HG02870 (cell line): ENCODE results near the gene GALE.
A peak's percentile ranks its signal among the peaks of the same experiment; 100 is the strongest.
"Not testable (repeated sequence)": the region's sequence is repeated elsewhere in the genome, so short reads cannot be mapped to it uniquely, and the experiment has no call there.

ENCODE experiments used
- ATAC-seq: cut with Tn5 transposase; IDR thresholded peaks from one replicate; pipeline ENCODE4 v1.9.1; 2021; ENCODE audit warnings: mild to moderate bottlenecking, moderate library complexity; ENCODE audit not compliant: unreplicated experiment

The GALE gene

DNA sequence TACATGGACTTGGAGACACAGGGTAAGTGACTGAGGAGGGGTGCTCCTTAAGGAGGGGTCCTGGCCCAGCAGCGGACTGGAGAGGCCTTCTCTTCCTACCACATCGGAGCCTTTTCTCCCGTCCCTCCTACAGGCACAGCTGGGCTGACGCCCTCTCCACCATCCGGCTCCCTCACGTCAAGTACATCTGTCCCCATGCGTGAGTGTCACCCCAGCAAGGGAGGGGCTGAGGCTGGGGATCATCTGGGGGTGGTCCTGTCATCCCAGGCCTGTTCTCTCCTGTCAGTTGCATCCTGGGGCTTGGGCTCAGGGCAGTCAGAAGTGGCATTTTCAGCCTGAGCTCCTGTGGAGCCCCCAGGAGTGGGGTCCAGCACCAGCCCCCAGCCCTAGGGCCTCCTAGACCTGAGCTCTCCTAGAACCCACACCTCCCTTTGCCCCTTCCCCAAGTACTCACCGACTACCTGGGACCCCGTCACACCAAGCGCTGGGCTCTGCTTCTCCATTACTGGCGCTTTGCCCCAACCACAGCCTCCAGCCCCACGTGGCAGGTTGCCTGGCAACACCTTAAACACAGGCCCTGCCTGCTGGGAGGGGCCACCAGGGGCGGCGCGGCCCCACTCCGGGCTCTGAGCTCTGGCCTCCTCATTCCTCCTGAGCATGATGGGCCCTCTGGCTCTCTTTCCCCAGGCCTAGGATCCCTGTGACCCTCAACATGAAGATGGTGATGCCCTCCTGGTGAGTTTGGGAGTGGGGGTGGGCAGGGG lies 7.4 kb downstream of the GALE start:
- no peak for ATAC-seq

- ATAC-seq, result no peak
Measured at GRCh38 chr1:23792151-23792945, 8.2 kb downstream of the GALE start.

DNA sequence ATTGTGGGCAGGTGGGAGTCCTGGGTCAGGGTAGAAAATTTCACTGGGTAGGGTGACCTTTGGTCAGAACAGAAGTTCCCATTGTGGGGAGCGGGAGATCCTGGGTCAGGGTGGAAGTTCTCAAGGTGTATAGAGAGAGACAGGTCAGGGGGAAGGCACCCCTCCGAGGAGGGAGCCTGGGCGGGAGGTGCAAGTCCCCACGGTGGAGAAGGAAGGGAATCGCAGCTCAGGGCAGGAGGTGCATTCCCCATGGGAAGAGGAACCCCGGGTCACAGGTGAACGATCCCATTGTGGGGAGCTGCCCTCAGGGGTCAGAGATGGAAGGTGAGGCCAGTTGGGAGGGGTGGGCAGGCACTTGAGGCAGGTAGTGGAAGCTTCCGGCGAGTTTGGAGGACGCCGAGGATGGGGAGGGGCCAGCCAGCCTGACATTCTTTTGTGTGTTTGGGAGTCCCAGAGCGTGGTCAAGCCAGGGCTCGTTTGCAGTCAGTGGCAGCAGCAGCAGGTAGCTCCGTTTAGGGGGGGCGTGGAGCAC lies 9.0 kb downstream of the GALE start:
- ATAC-seq, result no peak

DNA sequence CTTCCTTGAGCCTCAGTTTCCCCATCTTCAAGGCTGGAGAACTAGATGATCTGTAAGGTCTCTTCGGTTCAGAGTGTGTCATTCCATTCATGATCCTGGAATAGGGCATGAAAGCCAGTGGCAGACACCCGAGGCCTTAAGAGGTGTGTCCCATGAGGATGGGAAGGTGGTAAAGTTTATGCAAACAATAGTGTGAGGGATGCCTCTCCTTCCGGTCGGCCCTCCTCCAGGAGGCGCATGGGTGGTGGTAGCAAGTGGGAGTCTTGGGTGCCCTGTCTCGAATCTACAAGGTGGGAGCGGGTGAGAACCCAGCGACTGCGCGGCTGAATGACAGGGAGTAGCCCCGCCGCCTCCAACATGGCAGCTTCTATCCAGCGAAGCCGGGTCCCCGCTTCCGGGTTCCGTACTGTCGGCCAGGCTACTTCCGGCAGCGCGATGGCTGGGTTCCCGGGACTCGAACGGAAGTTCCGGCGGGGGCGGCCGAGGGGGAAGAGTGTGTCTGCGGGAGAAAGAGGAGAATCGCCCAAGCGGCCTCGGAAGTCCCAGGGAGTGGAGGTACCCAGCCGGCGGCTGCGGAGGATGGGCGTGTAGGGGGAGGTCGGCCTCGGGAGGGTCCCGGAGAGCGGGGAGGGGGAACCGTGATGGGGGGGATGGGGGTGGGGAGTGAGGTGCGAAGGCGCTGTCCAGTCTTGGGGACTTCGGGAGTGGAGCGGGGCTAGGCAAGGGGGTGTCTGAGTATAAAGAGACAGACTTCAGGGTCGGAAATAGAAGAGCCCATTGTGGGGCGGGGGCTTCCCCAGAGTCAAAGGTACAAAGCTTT lies 9.6 kb downstream of the GALE start, which contains the start of gene LYPLA2:
Gene LYPLA2, plus strand, starts transcription at position 450 of the 820 bp plus-strand sequence. CDS start 1,538 bp downstream, outside the sequence.
- ATAC-seq, result peak; percentile 81

- ATAC-seq, result no peak
Measured at GRCh38 chr1:23788695-23789094, 11.9 kb downstream of the GALE start.

DNA sequence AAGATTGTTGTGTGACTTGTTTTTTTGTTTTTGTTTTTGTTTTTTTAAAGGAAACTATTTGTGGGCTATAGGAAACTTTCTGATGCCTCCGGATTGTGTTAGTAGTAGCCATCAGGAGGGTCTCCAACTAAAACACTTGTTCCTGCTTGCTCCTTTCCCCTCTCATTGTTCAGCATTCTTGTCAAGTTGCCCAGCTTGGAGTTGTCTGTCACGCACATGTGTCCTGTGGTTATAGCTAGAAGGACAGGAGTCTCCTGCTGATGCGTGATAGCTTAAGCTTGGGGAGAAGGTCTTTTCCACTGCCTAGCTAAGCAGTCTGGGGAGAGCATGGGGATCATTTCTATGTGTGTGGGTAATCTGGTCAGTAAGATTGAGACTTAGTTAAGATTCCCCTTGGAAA lies 12.9 kb downstream of the GALE start:
- no peak for ATAC-seq

DNA sequence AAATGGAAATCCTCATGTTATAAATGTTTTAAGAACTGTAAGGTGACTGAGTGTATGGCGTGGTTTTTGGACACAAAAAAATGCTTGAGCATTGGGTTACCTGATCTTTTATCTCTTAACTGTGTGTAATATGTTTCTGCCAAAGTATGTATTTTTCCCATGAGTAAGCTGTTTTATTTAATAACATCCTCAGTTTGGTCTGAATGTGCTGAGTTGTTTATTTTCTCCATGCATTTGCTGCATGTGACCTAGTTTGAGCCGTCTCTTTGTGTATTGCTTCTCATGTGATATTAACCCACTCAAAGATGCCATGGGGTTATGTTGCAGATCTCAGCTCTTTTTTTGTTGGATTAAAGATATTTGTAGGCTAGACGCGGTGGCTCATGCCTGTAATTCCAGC lies 15.7 kb downstream of the GALE start:
- ATAC-seq, result no peak

DNA sequence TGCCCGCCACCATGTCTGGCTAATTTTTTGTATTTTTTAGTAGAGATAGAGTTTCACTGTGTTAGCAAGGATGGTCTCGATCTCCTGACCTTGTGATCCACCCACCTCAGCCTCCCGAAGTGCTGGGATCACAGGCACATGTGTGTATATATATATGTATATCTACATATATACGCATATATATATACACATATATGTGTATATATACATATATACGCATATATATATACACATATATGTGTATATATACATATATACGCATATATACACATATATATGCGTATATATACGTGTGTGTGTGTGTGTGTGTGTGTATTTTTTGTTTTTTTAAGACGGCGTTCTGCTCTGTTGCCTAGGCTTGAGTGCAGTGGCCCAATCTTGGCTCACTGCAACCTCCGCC lies 17.4 kb downstream of the GALE start:
- ATAC-seq, result not testable (repeated sequence)

GRCh38 chr1:23779826-23780371 lies 20.7 kb downstream of the GALE start:
- ATAC-seq, result no peak

DNA sequence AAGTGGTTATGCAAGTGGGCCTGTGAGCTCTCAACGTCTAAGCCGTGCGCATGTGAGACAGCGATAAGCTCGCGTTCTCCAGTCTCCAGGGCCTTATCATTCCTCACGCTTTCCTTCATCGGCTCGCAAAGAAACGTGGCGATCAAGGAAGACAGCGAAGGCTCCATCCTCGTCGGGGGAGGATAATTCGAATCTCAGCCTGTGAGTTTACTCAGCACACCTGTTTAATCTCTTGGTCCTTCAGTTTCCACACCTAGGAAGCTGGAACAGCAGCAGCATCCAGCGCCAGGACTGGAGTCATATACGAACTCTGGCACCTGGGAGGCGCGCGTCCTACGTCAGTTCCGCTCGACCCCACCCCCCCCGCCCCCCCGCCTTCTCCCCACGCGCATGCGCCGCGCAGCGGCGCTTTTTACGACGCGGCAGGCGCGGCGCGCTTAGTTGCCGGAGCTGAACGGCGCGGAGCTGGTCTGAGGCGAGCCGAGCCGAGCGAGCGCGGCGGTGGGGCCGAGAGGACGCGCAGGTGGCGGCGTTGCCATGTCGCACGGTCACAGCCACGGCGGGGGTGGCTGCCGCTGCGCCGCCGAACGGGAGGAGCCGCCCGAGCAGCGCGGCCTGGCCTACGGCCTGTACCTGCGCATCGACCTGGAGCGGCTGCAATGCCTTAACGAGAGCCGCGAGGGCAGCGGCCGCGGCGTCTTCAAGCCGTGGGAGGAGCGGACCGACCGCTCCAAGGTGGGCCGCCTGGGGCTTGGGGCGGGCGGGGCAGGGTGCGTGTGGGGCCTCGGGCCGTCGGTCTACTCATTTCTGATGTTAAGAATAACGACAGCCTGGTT lies 22.4 kb downstream of the GALE start, which contains the start of gene PITHD1:
Gene PITHD1, plus strand, starts transcription at position 440 of the 836 bp plus-strand sequence. Its CDS starts 98 bp downstream, at position 538.
- peak; percentile 60 for ATAC-seq

DNA sequence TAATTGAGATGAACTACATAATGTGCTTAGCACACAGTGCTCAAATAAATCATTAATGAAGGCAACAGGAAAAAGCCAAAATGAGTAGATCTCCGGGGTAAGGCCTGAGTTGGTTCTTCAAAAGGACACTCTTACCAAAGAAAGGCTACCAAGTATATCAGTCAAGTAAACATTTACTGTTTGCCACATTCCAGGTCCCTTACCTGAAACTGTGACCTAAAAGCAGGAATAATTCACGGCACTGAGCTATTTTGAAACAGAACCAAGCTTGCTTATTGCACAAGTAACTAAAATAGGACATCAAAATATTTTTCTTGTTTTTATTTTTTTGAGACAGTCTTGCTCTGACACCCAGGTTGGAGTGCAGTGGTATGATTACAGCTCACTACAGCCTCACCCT lies 24.3 kb downstream of the GALE start:
- ATAC-seq, result no peak

- no peak for ATAC-seq
Measured at GRCh38 chr1:23774174-23774880, 26.2 kb downstream of the GALE start.

- no peak for ATAC-seq
Measured at GRCh38 chr1:23772854-23773242, 27.7 kb downstream of the GALE start.

GRCh38 chr1:23772049-23772853 lies 28.3 kb downstream of the GALE start:
- no peak for ATAC-seq

DNA sequence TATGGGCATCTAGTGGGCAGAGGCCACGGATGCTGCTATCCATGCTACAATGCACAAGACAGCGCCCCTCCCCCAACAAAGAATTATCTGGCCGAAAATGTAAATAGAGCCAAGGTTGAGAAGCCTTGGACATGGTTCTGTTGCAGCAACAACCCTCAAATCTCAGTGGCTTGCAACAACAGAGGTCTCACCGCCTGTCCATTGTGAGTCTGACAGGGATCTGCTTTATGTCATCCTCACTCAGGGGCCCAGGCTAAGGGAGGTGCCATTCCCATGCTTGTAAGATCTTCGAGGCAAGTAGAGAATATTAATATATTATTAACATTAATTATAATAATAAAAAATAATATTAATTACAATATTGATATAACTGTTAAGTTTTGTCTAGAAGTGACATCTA lies 31.8 kb downstream of the GALE start:
- ATAC-seq, result no peak

DNA sequence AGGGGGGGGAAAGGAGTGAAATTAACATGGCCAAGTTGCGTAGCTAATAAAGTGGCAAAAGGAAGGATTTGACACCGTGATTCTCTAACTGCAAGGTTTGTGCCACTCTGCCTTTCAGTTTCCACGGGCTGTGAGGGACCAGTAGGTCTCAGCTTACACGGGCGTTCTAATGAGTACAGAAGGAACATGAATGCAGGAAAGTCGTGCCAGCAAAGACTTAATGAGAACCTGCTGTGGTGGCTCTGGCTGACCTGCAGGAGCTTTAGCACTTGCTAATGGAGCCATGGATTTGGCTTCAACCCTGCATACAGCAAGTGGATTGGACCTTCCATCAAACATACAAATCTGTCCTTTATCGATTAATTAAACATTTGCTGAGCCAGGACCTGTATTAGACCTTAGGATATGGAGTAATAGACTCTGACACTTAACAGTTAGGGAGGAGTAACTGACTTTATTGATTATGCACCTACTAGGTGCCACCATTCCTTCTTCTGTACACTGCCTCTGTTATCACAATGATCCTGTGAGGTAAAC lies 37.4 kb downstream of the GALE start:
- ATAC-seq, result no peak

GRCh38 chr1:23759277-23759676 lies 41.3 kb downstream of the GALE start:
- ATAC-seq, result no peak

DNA sequence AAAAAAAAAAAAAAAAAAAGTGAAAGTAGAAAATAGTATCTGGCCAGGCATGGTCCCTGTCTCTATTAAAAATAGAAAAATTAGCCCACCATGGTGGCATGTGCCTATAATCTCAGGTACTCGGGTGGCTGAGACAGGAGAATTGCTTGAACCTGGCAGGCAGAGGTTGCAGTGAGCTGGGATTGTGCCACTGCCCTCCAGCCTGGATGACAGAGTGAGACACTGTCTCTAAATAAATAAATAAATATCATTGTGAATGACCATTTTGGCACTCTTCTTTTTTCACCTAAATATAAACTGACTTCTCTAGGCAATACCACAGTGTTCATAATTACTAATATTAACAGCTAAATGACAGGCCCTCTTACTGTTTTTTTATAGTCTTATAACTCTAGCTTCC lies 42.7 kb downstream of the GALE start:
- ATAC-seq, result no peak
